ENCODE data around the gene SLC5A11. TPM values are rescaled to one million over a fixed set of nuclear protein-coding genes. Genes with fewer than 3 reads are reported as not detected.

Gene SLC5A11
- polyA plus RNA-seq, 1 experiment = not detected

Other genes with a start within 250 kb of the SLC5A11 start
- 62.7 and 76.2 TPM in 2 replicates for gene TNRC6A, start 116.3 kb upstream of the SLC5A11 start, polyA plus RNA-seq (2011; rRNA removed)
- gene ARHGAP17, start 169.4 kb downstream of the SLC5A11 start, polyA plus RNA-seq (2011; rRNA removed) = 53.7 and 65.9 TPM in 2 replicates

Measured in AG04450 (cell line).